Right lobe of liver (tissue), 4 donors: Measurements from ENCODE around the gene PAX5.

Experiments
- CTCF ChIP-seq, 4 donors: fragments of 200-600 bp in 3 of 4; fragments of 450-650 bp in 1 of 4; IDR thresholded peaks; one replicate each; pipeline versions ENCODE4 v1.5.1 to v1.8.0; 2016 to 2022; ENCODE audit warnings: antibody characterized with exemption in 4 of 4, mild to moderate bottlenecking in 2 of 4
- POLR2A ChIP-seq: fragments of 450-650 bp; IDR thresholded peaks from one replicate; pipeline ENCODE4 v1.6.1; 2017; ENCODE audit warnings: antibody characterized with exemption, mild to moderate bottlenecking
- donor health status: DM: no; HTN: no; CAD: no.
- donor health status: DM: no; HTN: no; CAD: no.
- donor health status: DM: no; HTN: yes; CAD: no.

DNA sequence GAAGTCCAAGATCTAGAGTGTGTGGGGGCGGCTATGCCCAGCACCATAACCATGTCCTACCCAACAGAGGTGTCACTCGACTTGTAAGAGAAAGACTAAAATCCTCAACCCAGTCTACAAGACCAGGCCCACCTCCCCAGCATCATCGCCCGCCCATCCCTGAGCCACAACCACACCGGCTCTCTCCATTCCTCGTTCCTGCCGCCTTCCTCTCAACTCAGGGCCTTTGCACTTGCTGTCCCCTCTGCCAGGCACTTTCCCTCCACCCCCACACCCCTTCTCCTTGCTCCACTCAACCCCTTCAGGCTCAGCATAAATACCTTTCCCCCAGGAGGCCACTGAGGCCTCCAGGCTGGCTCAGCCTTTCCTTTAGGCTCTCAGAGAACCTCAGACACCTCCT, 69.3 kb downstream of the PAX5 start:
- TF ChIP-seq POLR2A (no peak), CTCF (IDR thresholded peaks at IDR 0.05) (no peak)
